Endodermal cell (in vitro differentiated cells): Measurements from ENCODE around the gene FLCN. TPM values are rescaled to one million over a fixed set of nuclear protein-coding genes. Genes with fewer than 3 reads are reported as not detected.
"Not testable (repeated sequence)": the region's sequence is repeated elsewhere in the genome, so short reads cannot be mapped to it uniquely, and the experiment has no call there.

ENCODE experiments used
- DNase-seq: peaks from one replicate; pipeline ENCODE4 v3.0.0-alpha.2; 2017
- H3K27ac ChIP-seq: 2 replicates; pipeline ENCODE4 v1.5.1; 2013; ENCODE audit warnings: mild to moderate bottlenecking, low read depth, low read length, moderate library complexity
- H3K27me3 ChIP-seq: 2 replicates; pipeline ENCODE4 v1.6.1; 2013; ENCODE audit warnings: mild to moderate bottlenecking, low read length, moderate library complexity; ENCODE audit not compliant: insufficient read depth, control insufficient read depth, poor library complexity, severe bottlenecking
- H3K36me3 ChIP-seq: 2 replicates; pipeline ENCODE4 v1.7.0; 2013; ENCODE audit warnings: mild to moderate bottlenecking, low read length, moderate library complexity; ENCODE audit not compliant: control insufficient read depth, insufficient read depth
- H3K4me1 ChIP-seq: one replicate; pipeline ENCODE4 v1.7.0; 2013; ENCODE audit warnings: low read length; ENCODE audit not compliant: control insufficient read depth, insufficient read depth
- H3K4me3 ChIP-seq: 2 replicates; pipeline ENCODE4 v1.5.1; 2013; ENCODE audit warnings: mild to moderate bottlenecking, low read length, moderate library complexity
- H3K9ac ChIP-seq: 2 replicates; pipeline ENCODE4 v1.6.1; 2013; ENCODE audit warnings: mild to moderate bottlenecking, low read length, moderate library complexity; ENCODE audit not compliant: poor library complexity, severe bottlenecking; ENCODE audit errors: extremely low read depth
- H3K9me3 ChIP-seq: 2 replicates; pipeline ENCODE4 v1.6.1; 2013; ENCODE audit warnings: mild to moderate bottlenecking, low read length, moderate library complexity; ENCODE audit not compliant: control insufficient read depth
- H3K27ac Mint-ChIP-seq: 2 replicates; pipeline ENCODE4 v1.8.0; 2020; ENCODE audit warnings: mixed read lengths
- H3K27me3 Mint-ChIP-seq: 2 replicates; pipeline ENCODE4 v1.8.0; 2021; ENCODE audit warnings: mild to moderate bottlenecking, mixed read lengths; ENCODE audit not compliant: insufficient read depth
- H3K36me3 Mint-ChIP-seq: 2 replicates; pipeline ENCODE4 v1.8.0; 2020; ENCODE audit warnings: low read depth, mixed read lengths
- H3K4me1 Mint-ChIP-seq: 2 replicates; pipeline ENCODE4 v1.8.0; 2020; ENCODE audit warnings: mixed read lengths
- H3K4me3 Mint-ChIP-seq: 2 replicates; pipeline ENCODE4 v1.8.0; 2020; ENCODE audit warnings: mild to moderate bottlenecking, moderate library complexity, mixed read lengths
- H3K9me3 Mint-ChIP-seq: 2 replicates; pipeline ENCODE4 v1.8.0; 2020; ENCODE audit warnings: mild to moderate bottlenecking, mixed read lengths
- CTCF ChIP-seq: fragments of 200-600 bp; sonication (generic); conservative IDR thresholded peaks from 2 replicates; pipeline ENCODE4 v1.5.0; 2021; ENCODE audit warnings: antibody characterized with exemption, mild to moderate bottlenecking
- WGBS, 2 experiments: methylation state at CpG; one replicate each; pipeline versions ENCODE4 v1.1.5 to v1.1.7; 2013; ENCODE audit warnings: missing lambda C conversion rate in 2 of 2, mixed read lengths in 1 of 2; ENCODE audit not compliant: insufficient coverage in 1 of 2, insufficient read length in 1 of 2; 5-methylcytosine and 5-hydroxymethylcytosine counted together
- total RNA-seq, 2 donors: library from RNA; stranded (reverse); fragmentation: NEBNext Ultra II Directional in 1 of 2; extraction: Animal tissue kit (Norgen Biotek cat#: 25700) in 1 of 2; gene quantifications; 2 replicates in 1 of 2; 3 replicates in 1 of 2; pipeline ENCODE4 v1.2.1, GENCODE V29; 2021

The FLCN gene
- total RNA-seq, 2 donors from 2014 or later, result 41.8 to 47.2 TPM

GRCh38 chr17:17196776-17197175 is 40.2 kb downstream of the FLCN start:
- TF ChIP-seq CTCF, result no peak
- no peak for DNase-seq
- H3K4me3 ChIP-seq, result no peak overlapping the region
- no peak overlapping the region for H3K27ac Mint-ChIP-seq
- H3K4me1 Mint-ChIP-seq, result no peaks in the 10 kb centered on the region
- no peaks in the 10 kb centered on the region for H3K9me3 Mint-ChIP-seq
- H3K27me3 ChIP-seq, result no peaks in the 10 kb centered on the region
- no peaks in the 10 kb centered on the region for H3K27me3 Mint-ChIP-seq
- H3K9me3 ChIP-seq, result no peaks in the 10 kb centered on the region
- H3K9ac ChIP-seq, result no peak overlapping the region
- H3K4me3 Mint-ChIP-seq, result no peak overlapping the region
- no peak overlapping the region for H3K27ac ChIP-seq
- H3K36me3 ChIP-seq, result no peaks in the 10 kb centered on the region
- H3K4me1 ChIP-seq, result no peaks in the 10 kb centered on the region
- no peaks in the 10 kb centered on the region for H3K36me3 Mint-ChIP-seq

DNA sequence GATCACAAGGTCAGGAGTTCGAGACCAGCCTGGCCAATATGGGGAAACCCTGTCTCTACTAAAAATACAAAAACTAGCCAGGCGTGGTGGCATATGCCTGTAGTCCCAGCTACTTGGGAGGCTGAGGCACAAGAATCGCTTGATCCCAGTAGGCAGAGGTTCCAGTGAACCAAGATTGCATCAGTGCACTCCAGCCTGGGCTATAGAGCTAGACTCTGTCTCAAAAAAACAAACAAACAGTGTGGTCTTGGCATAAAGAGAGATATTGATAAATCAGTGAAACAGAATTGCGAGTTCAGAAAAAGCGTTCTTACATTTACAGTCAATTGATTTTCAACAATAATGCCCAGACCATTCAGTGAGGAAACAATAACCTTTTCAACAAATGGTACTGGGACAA is 41.5 kb downstream of the FLCN start:
- not testable (repeated sequence) for H3K27ac Mint-ChIP-seq, H3K4me1 Mint-ChIP-seq, H3K36me3 Mint-ChIP-seq, H3K4me3 ChIP-seq, H3K4me1 ChIP-seq, H3K9ac ChIP-seq, H3K27ac ChIP-seq, DNase-seq, H3K36me3 ChIP-seq, H3K9me3 Mint-ChIP-seq, H3K4me3 Mint-ChIP-seq, H3K27me3 Mint-ChIP-seq, H3K27me3 ChIP-seq, H3K9me3 ChIP-seq
- 91 to 95% methylated on average over 5 of the region's 5 CpGs for WGBS, 2 experiments

- no peak overlapping the region for H3K4me3 ChIP-seq
- no peak overlapping the region for H3K9ac ChIP-seq
- no peak overlapping the region for H3K27ac ChIP-seq
- Mint-ChIP-seq H3K4me3 (no peak overlapping the region), H3K4me1 (peaks cover 4% of the 10 kb centered on the region), H3K27ac (no peak overlapping the region), H3K9me3 (no peaks in the 10 kb centered on the region), H3K36me3 (peaks cover 9% of the 10 kb centered on the region), H3K27me3 (no peaks in the 10 kb centered on the region)
- DNase-seq, result no peak
- no peak for TF ChIP-seq CTCF
- H3K36me3 ChIP-seq, result peaks cover 9% of the 10 kb centered on the region
- peaks cover 9% of the 10 kb centered on the region for H3K4me1 ChIP-seq
- 83 to 85% methylated on average over 6 to 10 of the region's 10 CpGs for WGBS, 2 experiments
- H3K27me3 ChIP-seq, result no peaks in the 10 kb centered on the region
- no peaks in the 10 kb centered on the region for H3K9me3 ChIP-seq
Observed at GRCh38 chr17:17191961-17192381, 45.0 kb downstream of the FLCN start.

DNA sequence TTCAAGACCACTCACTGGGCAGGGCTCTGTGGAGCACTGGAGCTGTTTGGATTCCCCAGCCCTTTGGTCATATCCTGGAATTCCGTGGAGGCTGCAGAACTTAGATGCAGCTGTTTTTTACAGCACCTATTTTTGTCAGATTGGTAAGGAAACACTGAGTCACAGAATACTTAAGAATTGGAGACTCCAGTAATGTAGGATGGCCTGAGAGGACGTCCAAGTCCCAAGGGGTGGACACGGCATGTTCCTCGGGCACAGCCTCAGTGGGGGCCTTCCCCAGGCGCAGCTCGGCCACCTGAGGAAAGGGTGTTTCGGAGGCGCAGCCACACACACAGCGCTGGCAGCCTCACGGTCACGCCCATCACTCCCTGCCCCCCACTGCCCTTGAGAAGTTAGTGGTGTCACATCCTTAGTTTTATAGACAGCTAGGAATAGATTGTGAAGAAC is 45.6 kb downstream of the FLCN start:
- 82 to 91% methylated on average over 7 to 11 of the region's 11 CpGs for WGBS, 2 experiments
- H3K4me3 Mint-ChIP-seq, result no peak overlapping the region
- Histone ChIP-seq H3K4me1 (peaks cover 14% of the 10 kb centered on the region), H3K27ac (no peak overlapping the region), H3K4me3 (no peak overlapping the region), H3K36me3 (peaks cover 9% of the 10 kb centered on the region), H3K9me3 (no peaks in the 10 kb centered on the region), H3K9ac (no peak overlapping the region), H3K27me3 (no peaks in the 10 kb centered on the region)
- DNase-seq, result no peak
- H3K27ac Mint-ChIP-seq, result no peak overlapping the region
- peaks cover 10% of the 10 kb centered on the region for H3K4me1 Mint-ChIP-seq
- no peak for TF ChIP-seq CTCF
- H3K9me3 Mint-ChIP-seq, result no peaks in the 10 kb centered on the region
- peaks cover 9% of the 10 kb centered on the region for H3K36me3 Mint-ChIP-seq
- no peaks in the 10 kb centered on the region for H3K27me3 Mint-ChIP-seq
